Osteocyte (in vitro differentiated cells): ENCODE results near the gene GALNTL6. TPM values are rescaled to one million over a fixed set of nuclear protein-coding genes. Genes with fewer than 3 reads are reported as not detected.

Source experiments
- DNase-seq: peaks from one replicate; pipeline ENCODE4 v3.0.0; 2021; ENCODE audit warnings: mixed read lengths; ENCODE audit not compliant: unreplicated experiment; ENCODE audit errors: extremely low spot score
- H3K27ac Mint-ChIP-seq: one replicate; pipeline ENCODE4 v1.8.0; 2021; ENCODE audit warnings: mild to moderate bottlenecking, mixed read lengths; ENCODE audit not compliant: unreplicated experiment
- H3K27me3 Mint-ChIP-seq: one replicate; pipeline ENCODE4 v1.8.0; 2021; ENCODE audit warnings: mixed read lengths; ENCODE audit not compliant: unreplicated experiment
- H3K36me3 Mint-ChIP-seq: one replicate; pipeline ENCODE4 v1.8.0; 2021; ENCODE audit warnings: mixed read lengths; ENCODE audit not compliant: unreplicated experiment
- H3K4me1 Mint-ChIP-seq: one replicate; pipeline ENCODE4 v1.8.0; 2021; ENCODE audit warnings: mixed read lengths; ENCODE audit not compliant: unreplicated experiment
- H3K4me3 Mint-ChIP-seq: one replicate; pipeline ENCODE4 v1.8.0; 2021; ENCODE audit warnings: mild to moderate bottlenecking, moderate library complexity, mixed read lengths; ENCODE audit not compliant: unreplicated experiment
- H3K9me3 Mint-ChIP-seq: one replicate; pipeline ENCODE4 v1.8.0; 2021; ENCODE audit warnings: mixed read lengths; ENCODE audit not compliant: unreplicated experiment
- CTCF ChIP-seq: fragments of 200-600 bp; sonication (generic); IDR thresholded peaks from 2 replicates; pipeline ENCODE4 v1.5.0; 2021; ENCODE audit warnings: antibody characterized with exemption, mild to moderate bottlenecking, moderate library complexity
- total RNA-seq: library from RNA; stranded (reverse); gene quantifications from 2 replicates; pipeline ENCODE4 v1.2.1, GENCODE V29; 2021

The GALNTL6 gene
- total RNA-seq, 1 donor from 2014 or later, result not detected

- Mint-ChIP-seq H3K4me1 (peaks cover 10% of the 10 kb centered on the region), H3K36me3 (no peaks in the 10 kb centered on the region), H3K9me3 (peaks cover 17% of the 10 kb centered on the region), H3K27ac (no peak overlapping the region), H3K27me3 (no peaks in the 10 kb centered on the region), H3K4me3 (no peak overlapping the region)
- TF ChIP-seq CTCF, result no peak
- no peak for DNase-seq
Measured at GRCh38 chr4:172985552-172985951, 1172.3 kb downstream of the GALNTL6 start.

GRCh38 chr4:172986114-172986513 is 1172.9 kb downstream of the GALNTL6 start:
- H3K27me3 Mint-ChIP-seq, result no peaks in the 10 kb centered on the region
- no peak for TF ChIP-seq CTCF
- no peak overlapping the region for H3K4me3 Mint-ChIP-seq
- H3K27ac Mint-ChIP-seq, result no peak overlapping the region
- no peaks in the 10 kb centered on the region for H3K36me3 Mint-ChIP-seq
- H3K4me1 Mint-ChIP-seq, result peaks cover 10% of the 10 kb centered on the region
- DNase-seq, result no peak
- H3K9me3 Mint-ChIP-seq, result peaks cover 17% of the 10 kb centered on the region

GRCh38 chr4:172989984-172990820 is 1177.0 kb downstream of the GALNTL6 start:
- peaks cover 9% of the 10 kb centered on the region for H3K9me3 Mint-ChIP-seq
- peaks cover 2% of the 10 kb centered on the region for H3K4me1 Mint-ChIP-seq
- DNase-seq, result no peak
- H3K27ac Mint-ChIP-seq, result no peak overlapping the region
- H3K4me3 Mint-ChIP-seq, result no peak overlapping the region
- H3K27me3 Mint-ChIP-seq, result no peaks in the 10 kb centered on the region
- no peak for TF ChIP-seq CTCF
- H3K36me3 Mint-ChIP-seq, result no peaks in the 10 kb centered on the region

- DNase-seq, result no peak
- H3K27ac Mint-ChIP-seq, result no peak overlapping the region
- no peak overlapping the region for H3K4me3 Mint-ChIP-seq
- H3K9me3 Mint-ChIP-seq, result peaks cover 5% of the 10 kb centered on the region
- H3K36me3 Mint-ChIP-seq, result no peaks in the 10 kb centered on the region
- no peak for TF ChIP-seq CTCF
- no peaks in the 10 kb centered on the region for H3K27me3 Mint-ChIP-seq
- H3K4me1 Mint-ChIP-seq, result peaks cover 5% of the 10 kb centered on the region
Measured at GRCh38 chr4:172992648-172993378, 1179.6 kb downstream of the GALNTL6 start.

GRCh38 chr4:172995161-172995560 is 1182.0 kb downstream of the GALNTL6 start:
- no peak overlapping the region for H3K4me3 Mint-ChIP-seq
- peaks cover 20% of the 10 kb centered on the region for H3K4me1 Mint-ChIP-seq
- H3K27ac Mint-ChIP-seq, result no peak overlapping the region
- no peaks in the 10 kb centered on the region for H3K36me3 Mint-ChIP-seq
- no peaks in the 10 kb centered on the region for H3K27me3 Mint-ChIP-seq
- DNase-seq, result no peak
- peaks cover 4% of the 10 kb centered on the region for H3K9me3 Mint-ChIP-seq
- TF ChIP-seq CTCF, result no peak
